Astrocyte of the cerebellum (primary cell): Measurements from ENCODE around the gene DNASE1L2.

Experiments used
- DNase-seq: peaks from one replicate; pipeline ENCODE4 v3.0.0-alpha.2; 2011; ENCODE audit warnings: low read depth
- H3K4me3 ChIP-seq: 2 replicates; pipeline ENCODE4 v1.5.1; 2011; ENCODE audit warnings: mild to moderate bottlenecking, low read depth, low read length, moderate library complexity
- in situ Hi-C: cut with HindIII; loops from 2 replicates; pipeline ENCODE4 v1.10.0; 2017; ENCODE audit warnings: low sequenced_read_pairs
- TF ChIP-seq, protein P1 (sequence below): IDR thresholded peaks from 2 replicates; pipeline ENCODE4 v1.5.1; 2012; ENCODE audit warnings: low read length, low read depth, moderate library complexity, mild to moderate bottlenecking; ENCODE audit errors: missing control alignments

Gene DNASE1L2

DNA sequence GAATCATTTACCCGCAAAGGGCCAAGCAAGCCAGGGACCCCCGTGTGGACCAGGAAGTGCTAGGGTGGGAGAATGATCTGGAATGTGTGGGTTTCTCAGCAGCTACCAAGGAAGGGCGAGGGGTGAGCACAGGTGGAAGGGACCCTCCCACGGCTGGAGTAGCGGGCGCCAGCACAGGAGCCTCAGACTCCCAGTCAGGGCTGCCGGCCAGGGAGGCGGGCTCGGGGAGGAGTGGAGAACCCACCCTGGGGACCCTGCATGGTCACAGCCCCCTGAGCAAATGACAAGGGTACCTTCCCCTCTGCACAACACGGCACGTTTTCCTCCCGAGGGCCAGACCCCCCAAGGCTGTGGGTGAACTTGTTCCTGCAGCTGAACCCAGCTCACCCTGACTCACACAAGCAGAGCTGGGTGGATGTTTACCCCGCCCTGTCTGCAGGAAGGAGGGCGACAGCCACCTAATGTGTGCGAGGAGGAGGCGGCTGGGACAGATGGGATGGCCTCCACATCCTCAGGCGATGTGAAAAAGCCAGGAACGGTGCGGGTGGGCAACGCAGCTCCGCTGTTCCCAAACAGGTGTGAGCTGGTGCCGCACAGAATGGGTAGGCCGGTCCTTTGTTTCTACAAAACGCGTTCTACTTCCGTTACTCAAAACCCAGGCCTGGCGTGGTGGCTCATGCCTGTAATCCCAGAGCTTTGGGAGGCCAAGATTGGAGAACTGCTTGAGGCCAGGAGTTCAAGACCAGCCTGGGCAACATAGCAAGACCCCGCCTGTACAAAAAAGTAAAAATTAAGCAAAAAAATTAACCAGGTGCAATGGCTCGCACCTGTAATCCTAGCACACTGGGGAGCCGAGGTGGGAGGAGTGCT is 8.9 kb downstream of the DNASE1L2 start:
- DNase-seq, result no peak
- TF ChIP-seq, protein P1, sequence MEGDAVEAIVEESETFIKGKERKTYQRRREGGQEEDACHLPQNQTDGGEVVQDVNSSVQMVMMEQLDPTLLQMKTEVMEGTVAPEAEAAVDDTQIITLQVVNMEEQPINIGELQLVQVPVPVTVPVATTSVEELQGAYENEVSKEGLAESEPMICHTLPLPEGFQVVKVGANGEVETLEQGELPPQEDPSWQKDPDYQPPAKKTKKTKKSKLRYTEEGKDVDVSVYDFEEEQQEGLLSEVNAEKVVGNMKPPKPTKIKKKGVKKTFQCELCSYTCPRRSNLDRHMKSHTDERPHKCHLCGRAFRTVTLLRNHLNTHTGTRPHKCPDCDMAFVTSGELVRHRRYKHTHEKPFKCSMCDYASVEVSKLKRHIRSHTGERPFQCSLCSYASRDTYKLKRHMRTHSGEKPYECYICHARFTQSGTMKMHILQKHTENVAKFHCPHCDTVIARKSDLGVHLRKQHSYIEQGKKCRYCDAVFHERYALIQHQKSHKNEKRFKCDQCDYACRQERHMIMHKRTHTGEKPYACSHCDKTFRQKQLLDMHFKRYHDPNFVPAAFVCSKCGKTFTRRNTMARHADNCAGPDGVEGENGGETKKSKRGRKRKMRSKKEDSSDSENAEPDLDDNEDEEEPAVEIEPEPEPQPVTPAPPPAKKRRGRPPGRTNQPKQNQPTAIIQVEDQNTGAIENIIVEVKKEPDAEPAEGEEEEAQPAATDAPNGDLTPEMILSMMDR, result no peak
- in situ Hi-C loops, result no loop called here
- no peak overlapping the region for H3K4me3 ChIP-seq

DNA sequence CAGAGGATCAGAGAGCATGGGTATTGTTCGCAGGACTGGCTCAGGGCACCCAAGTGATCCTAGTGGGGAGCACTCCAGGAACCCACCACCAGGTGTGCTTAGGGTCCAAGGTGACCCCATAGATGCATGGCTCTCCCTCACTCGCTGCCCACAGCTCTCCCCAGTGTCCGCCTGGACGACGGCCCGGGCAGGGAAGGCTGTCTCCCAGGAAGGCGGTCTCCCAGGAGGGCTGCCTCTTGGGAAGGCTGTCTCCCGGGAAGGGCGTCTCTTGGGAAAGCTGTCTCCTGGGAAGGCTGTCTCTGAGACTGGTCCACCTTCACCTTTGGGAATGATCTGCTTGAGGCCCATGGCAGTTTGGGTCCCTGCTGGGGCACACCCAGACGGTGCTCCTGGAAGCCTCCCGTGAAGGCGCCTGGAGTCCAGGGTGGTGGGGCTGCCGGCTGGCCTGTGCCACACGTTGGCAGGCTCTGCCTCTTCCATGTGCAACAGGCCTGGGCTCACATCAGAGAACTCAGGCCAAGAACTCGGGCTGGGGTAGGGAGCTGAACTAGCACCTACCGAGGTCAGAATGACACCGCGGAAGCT is 10.1 kb downstream of the DNASE1L2 start:
- no peak overlapping the region for H3K4me3 ChIP-seq
- no peak for DNase-seq
- in situ Hi-C loops, result no loop called here
- TF ChIP-seq, protein P1, result no peak

- TF ChIP-seq, protein P1, result no peak
- in situ Hi-C loops, result no loop called here
- DNase-seq, result no peak
- H3K4me3 ChIP-seq, result peak overlapping the region; percentile 58
Measured at GRCh38 chr16:2250652-2251295, 14.5 kb downstream of the DNASE1L2 start.

- in situ Hi-C loops, result no loop called here
Measured at GRCh38 chr16:2251296-2252111, 15.3 kb downstream of the DNASE1L2 start, which contains the start of gene ECI1. TSS of gene ECI1 (minus strand) at chr16:2251587. CDS start at chr16:2251566, 21 bp downstream.

DNA sequence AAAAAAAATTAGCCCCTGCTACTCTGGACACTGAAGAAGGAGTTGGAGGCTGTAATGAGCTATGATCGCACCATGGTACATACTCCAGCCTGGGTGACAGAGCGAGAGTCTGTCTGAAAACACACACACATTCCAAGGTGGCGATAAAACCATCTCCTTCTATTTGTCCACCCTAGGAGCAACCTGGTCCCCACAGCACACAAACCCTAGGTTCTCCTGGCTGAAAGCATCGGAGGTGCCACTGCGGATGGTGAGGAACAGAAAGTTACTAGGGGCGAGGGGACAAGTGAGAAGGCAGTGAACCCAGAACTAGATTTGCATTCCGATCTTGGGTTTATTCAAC is 16.5 kb downstream of the DNASE1L2 start:
- in situ Hi-C loops, result no loop called here
- no peak overlapping the region for H3K4me3 ChIP-seq
- no peak for DNase-seq
- TF ChIP-seq, protein P1, result no peak

More at GRCh38 chr16:2251296-2252111, 15.3 kb downstream of the DNASE1L2 start, which contains the start of gene ECI1:
- TF ChIP-seq, protein P1, result peak; percentile 56
- peak within 1 kb of the TSS; percentile 58 for H3K4me3 ChIP-seq
- DNase-seq, result peak; percentile 67

- in situ Hi-C loops, result no loop called here
- TF ChIP-seq, protein P1, result no peak
- no peak for DNase-seq
- no peak overlapping the region for H3K4me3 ChIP-seq
Measured at GRCh38 chr16:2253293-2253692, 17.0 kb downstream of the DNASE1L2 start.
